DND-41 (cell line): Measurements from ENCODE around the gene LYPD8.
"Not testable (repeated sequence)": the region's sequence is repeated elsewhere in the genome, so short reads cannot be mapped to it uniquely, and the experiment has no call there.

Source experiments
- EZH2 ChIP-seq: IDR thresholded peaks from 3 replicates; pipeline ENCODE4 v1.6.1; 2012; ENCODE audit warnings: borderline replicate concordance, low read depth, mild to moderate bottlenecking, moderate library complexity, low read length, inconsistent platforms; ENCODE audit not compliant: severe bottlenecking
- TF ChIP-seq, protein P1 (sequence below): IDR thresholded peaks from 2 replicates; pipeline ENCODE4 v1.5.1; 2012; ENCODE audit warnings: borderline replicate concordance, low read length, moderate library complexity, mild to moderate bottlenecking; ENCODE audit not compliant: poor library complexity, severe bottlenecking; ENCODE audit errors: extremely low read depth

DNA sequence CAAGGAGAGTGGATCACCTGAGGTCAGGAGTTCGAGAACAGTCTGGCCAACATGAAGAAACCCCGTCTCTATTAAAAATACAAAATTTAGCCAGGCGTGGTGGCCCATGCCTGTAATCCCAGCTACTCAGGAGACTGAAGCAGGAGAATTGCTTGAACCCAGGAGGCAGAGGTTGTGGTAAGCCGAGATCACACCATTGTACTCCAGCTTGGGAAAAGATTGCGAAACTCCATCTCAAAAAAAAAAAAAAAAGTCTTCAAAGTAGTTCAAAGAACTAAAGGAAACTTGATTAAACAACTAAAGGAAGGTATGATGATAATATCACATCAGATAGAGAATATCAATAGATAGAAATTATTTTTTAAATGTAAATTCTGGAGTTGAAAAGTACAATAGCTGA lies 39.1 kb upstream of the LYPD8 start:
- TF ChIP-seq EZH2, result not testable (repeated sequence)
- TF ChIP-seq, protein P1, sequence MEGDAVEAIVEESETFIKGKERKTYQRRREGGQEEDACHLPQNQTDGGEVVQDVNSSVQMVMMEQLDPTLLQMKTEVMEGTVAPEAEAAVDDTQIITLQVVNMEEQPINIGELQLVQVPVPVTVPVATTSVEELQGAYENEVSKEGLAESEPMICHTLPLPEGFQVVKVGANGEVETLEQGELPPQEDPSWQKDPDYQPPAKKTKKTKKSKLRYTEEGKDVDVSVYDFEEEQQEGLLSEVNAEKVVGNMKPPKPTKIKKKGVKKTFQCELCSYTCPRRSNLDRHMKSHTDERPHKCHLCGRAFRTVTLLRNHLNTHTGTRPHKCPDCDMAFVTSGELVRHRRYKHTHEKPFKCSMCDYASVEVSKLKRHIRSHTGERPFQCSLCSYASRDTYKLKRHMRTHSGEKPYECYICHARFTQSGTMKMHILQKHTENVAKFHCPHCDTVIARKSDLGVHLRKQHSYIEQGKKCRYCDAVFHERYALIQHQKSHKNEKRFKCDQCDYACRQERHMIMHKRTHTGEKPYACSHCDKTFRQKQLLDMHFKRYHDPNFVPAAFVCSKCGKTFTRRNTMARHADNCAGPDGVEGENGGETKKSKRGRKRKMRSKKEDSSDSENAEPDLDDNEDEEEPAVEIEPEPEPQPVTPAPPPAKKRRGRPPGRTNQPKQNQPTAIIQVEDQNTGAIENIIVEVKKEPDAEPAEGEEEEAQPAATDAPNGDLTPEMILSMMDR, result not testable (repeated sequence)
